Loucy (cell line): ENCODE data around the gene ZSWIM4.

ENCODE experiments used
- H2AFZ ChIP-seq: fragments of 200-600 bp; sonication (generic); 2 replicates; pipeline ENCODE4 v1.6.0; 2016; ENCODE audit warnings: antibody characterized with exemption, mild to moderate bottlenecking, low read length, moderate library complexity
- H3F3A ChIP-seq: fragments of 200-600 bp; 2 replicates; pipeline ENCODE4 v1.6.0; 2016; ENCODE audit warnings: antibody characterized with exemption, low read depth, mild to moderate bottlenecking
- H3K27me3 ChIP-seq: fragments of 200-600 bp; sonication (generic); 2 replicates; pipeline ENCODE4 v1.6.1; 2014; ENCODE audit warnings: low read length, mild to moderate bottlenecking; ENCODE audit not compliant: insufficient read depth, poor library complexity, severe bottlenecking
- H3K36me3 ChIP-seq: fragments of 200-600 bp; sonication (generic); 2 replicates; pipeline ENCODE4 v1.6.1; 2016; ENCODE audit warnings: low read length; ENCODE audit not compliant: insufficient read depth
- H3K4me1 ChIP-seq: fragments of 200-600 bp; sonication (generic); 2 replicates; pipeline ENCODE4 v1.5.1; 2014; ENCODE audit warnings: low read length, mild to moderate bottlenecking; ENCODE audit not compliant: insufficient read depth, poor library complexity, severe bottlenecking
- H3K4me2 ChIP-seq: fragments of 200-600 bp; sonication (generic); 2 replicates; pipeline ENCODE4 v1.6.0; 2014; ENCODE audit warnings: antibody characterized with exemption, low read length, low read depth, mild to moderate bottlenecking; ENCODE audit not compliant: poor library complexity, severe bottlenecking
- H3K4me3 ChIP-seq: fragments of 200-600 bp; sonication (generic); 2 replicates; pipeline ENCODE4 v1.5.1; 2014; ENCODE audit warnings: low read length, mild to moderate bottlenecking, mixed read lengths; ENCODE audit not compliant: poor library complexity, severe bottlenecking
- H3K79me2 ChIP-seq: fragments of 200-600 bp; sonication (generic); 2 replicates; pipeline ENCODE4 v1.6.1; 2014; ENCODE audit warnings: low read length; ENCODE audit not compliant: insufficient read depth
- H3K9ac ChIP-seq: fragments of 200-600 bp; sonication (generic); 2 replicates; pipeline ENCODE4 v1.6.0; 2014; ENCODE audit warnings: mild to moderate bottlenecking, low read depth, low read length, moderate library complexity; ENCODE audit not compliant: poor library complexity, severe bottlenecking
- H3K9me2 ChIP-seq: fragments of 200-600 bp; sonication (generic); replicated peaks from 2 replicates; pipeline ENCODE4 v1.6.1; 2016; ENCODE audit warnings: low read depth, low read length, mixed read lengths
- H3K9me3 ChIP-seq: fragments of 200-600 bp; sonication (generic); 2 replicates; pipeline ENCODE4 v1.6.1; 2014; ENCODE audit warnings: mild to moderate bottlenecking, antibody characterized with exemption, low read length, low read depth; ENCODE audit not compliant: insufficient read depth
- H4K20me1 ChIP-seq: fragments of 200-600 bp; sonication (generic); 2 replicates; pipeline ENCODE4 v1.6.0; 2014; ENCODE audit warnings: antibody characterized with exemption, low read length, mild to moderate bottlenecking; ENCODE audit not compliant: insufficient read depth, poor library complexity, severe bottlenecking
- EZH2phosphoT487 ChIP-seq: fragments of 200-600 bp; IDR thresholded peaks from 2 replicates; pipeline ENCODE4 v1.6.1; 2018; ENCODE audit warnings: antibody characterized with exemption, mild to moderate bottlenecking, moderate library complexity, borderline replicate concordance
- TF ChIP-seq, protein P1 (sequence below): fragments of 200-600 bp; sonication (generic); conservative IDR thresholded peaks from 2 replicates; pipeline ENCODE4 v1.5.1; 2014; ENCODE audit warnings: mild to moderate bottlenecking, antibody characterized with exemption, low read length

The ZSWIM4 gene

GRCh38 chr19:13808856-13809255, 13.6 kb downstream of the ZSWIM4 start:
- Histone ChIP-seq H3K79me2 (no peaks in the 10 kb centered on the region), H3K36me3 (no peaks in the 10 kb centered on the region; the same call in 1 of the 2 replicates), H3F3A (no peaks in the 10 kb centered on the region)

DNA sequence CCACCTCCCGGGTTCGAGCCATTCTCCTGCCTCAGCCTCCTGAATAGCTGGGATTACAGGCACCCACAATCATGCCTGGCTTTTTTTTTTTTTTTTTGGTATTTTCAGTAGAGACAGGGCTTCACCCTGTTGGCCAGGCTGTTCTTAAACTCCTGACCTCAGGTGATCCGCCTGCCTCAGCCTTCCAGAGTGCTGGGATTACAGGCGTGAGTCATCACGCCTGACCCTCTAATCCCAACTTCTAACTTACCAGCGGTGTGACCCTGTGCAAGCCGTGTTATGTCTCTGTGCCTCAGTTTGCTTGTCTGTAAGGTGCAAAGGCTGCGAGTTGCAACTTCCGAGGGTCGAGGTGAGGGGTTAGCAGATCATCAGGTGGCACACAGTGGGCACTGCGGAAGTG, 17.3 kb downstream of the ZSWIM4 start:
- Histone ChIP-seq H3K9ac (no peak overlapping the region), H3K79me2 (no peaks in the 10 kb centered on the region), H3F3A (no peaks in the 10 kb centered on the region), H3K9me2 (no peaks in the 10 kb centered on the region), H3K4me2 (no peak overlapping the region), H3K4me1 (no peaks in the 10 kb centered on the region), H3K9me3 (no peaks in the 10 kb centered on the region), H3K36me3 (no peaks in the 10 kb centered on the region; the same call in 1 of the 2 replicates), H2AFZ (no peak overlapping the region), H3K27me3 (no peaks in the 10 kb centered on the region), H3K4me3 (no peak overlapping the region), H4K20me1 (no peaks in the 10 kb centered on the region)
- TF ChIP-seq, protein P1, sequence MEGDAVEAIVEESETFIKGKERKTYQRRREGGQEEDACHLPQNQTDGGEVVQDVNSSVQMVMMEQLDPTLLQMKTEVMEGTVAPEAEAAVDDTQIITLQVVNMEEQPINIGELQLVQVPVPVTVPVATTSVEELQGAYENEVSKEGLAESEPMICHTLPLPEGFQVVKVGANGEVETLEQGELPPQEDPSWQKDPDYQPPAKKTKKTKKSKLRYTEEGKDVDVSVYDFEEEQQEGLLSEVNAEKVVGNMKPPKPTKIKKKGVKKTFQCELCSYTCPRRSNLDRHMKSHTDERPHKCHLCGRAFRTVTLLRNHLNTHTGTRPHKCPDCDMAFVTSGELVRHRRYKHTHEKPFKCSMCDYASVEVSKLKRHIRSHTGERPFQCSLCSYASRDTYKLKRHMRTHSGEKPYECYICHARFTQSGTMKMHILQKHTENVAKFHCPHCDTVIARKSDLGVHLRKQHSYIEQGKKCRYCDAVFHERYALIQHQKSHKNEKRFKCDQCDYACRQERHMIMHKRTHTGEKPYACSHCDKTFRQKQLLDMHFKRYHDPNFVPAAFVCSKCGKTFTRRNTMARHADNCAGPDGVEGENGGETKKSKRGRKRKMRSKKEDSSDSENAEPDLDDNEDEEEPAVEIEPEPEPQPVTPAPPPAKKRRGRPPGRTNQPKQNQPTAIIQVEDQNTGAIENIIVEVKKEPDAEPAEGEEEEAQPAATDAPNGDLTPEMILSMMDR: no peak
- no peak for TF ChIP-seq EZH2phosphoT487

More at GRCh38 chr19:13808856-13809255, 13.6 kb downstream of the ZSWIM4 start:
- TF ChIP-seq EZH2phosphoT487: no peak
- TF ChIP-seq, protein P1: no peak
- Histone ChIP-seq H3K27me3 (no peaks in the 10 kb centered on the region), H3K9ac (no peak overlapping the region), H2AFZ (no peak overlapping the region), H3K4me2 (no peak overlapping the region), H3K9me2 (no peaks in the 10 kb centered on the region), H3K9me3 (no peaks in the 10 kb centered on the region), H3K4me3 (no peak overlapping the region), H3K4me1 (no peaks in the 10 kb centered on the region), H4K20me1 (no peaks in the 10 kb centered on the region)

GRCh38 chr19:13813147-13813546, 17.9 kb downstream of the ZSWIM4 start:
- H3K9ac ChIP-seq: no peak overlapping the region
- H2AFZ ChIP-seq: no peak overlapping the region
- H3F3A ChIP-seq: no peaks in the 10 kb centered on the region
- H3K9me3 ChIP-seq: no peaks in the 10 kb centered on the region
- H3K79me2 ChIP-seq: no peaks in the 10 kb centered on the region
- no peaks in the 10 kb centered on the region for H3K9me2 ChIP-seq
- no peaks in the 10 kb centered on the region for H3K4me1 ChIP-seq
- no peak for TF ChIP-seq EZH2phosphoT487
- TF ChIP-seq, protein P1: no peak
- no peaks in the 10 kb centered on the region for H3K27me3 ChIP-seq
- no peak overlapping the region for H3K4me3 ChIP-seq
- no peaks in the 10 kb centered on the region for H4K20me1 ChIP-seq
- H3K36me3 ChIP-seq: no peaks in the 10 kb centered on the region
- no peak overlapping the region for H3K4me2 ChIP-seq
